Endothelial cell (in vitro differentiated cells): ENCODE measurements around the gene KBTBD13. TPM values are rescaled to one million over a fixed set of nuclear protein-coding genes. Genes with fewer than 3 reads are reported as not detected.
"Not testable (repeated sequence)": the region's sequence is repeated elsewhere in the genome, so short reads cannot be mapped to it uniquely, and the experiment has no call there.

Source experiments
- DNase-seq: peaks from one replicate; pipeline ENCODE4 v3.0.0; 2021; ENCODE audit warnings: low spot score
- H3K27ac Mint-ChIP-seq: one replicate; pipeline ENCODE4 v1.8.0; 2021; ENCODE audit warnings: mixed read lengths, inconsistent platforms; ENCODE audit not compliant: unreplicated experiment
- H3K27me3 Mint-ChIP-seq: one replicate; pipeline ENCODE4 v1.8.0; 2021; ENCODE audit warnings: mild to moderate bottlenecking, moderate library complexity, mixed read lengths, inconsistent platforms; ENCODE audit not compliant: unreplicated experiment
- H3K36me3 Mint-ChIP-seq: one replicate; pipeline ENCODE4 v1.8.0; 2021; ENCODE audit warnings: mild to moderate bottlenecking, low read depth, mixed read lengths, inconsistent platforms; ENCODE audit not compliant: unreplicated experiment
- H3K4me1 Mint-ChIP-seq: one replicate; pipeline ENCODE4 v1.8.0; 2021; ENCODE audit warnings: mild to moderate bottlenecking, mixed read lengths, inconsistent platforms; ENCODE audit not compliant: unreplicated experiment
- H3K4me3 Mint-ChIP-seq: one replicate; pipeline ENCODE4 v1.8.0; 2021; ENCODE audit warnings: mild to moderate bottlenecking, mixed read lengths, inconsistent platforms; ENCODE audit not compliant: unreplicated experiment
- H3K9me3 Mint-ChIP-seq: one replicate; pipeline ENCODE4 v1.8.0; 2021; ENCODE audit warnings: mixed read lengths, inconsistent platforms; ENCODE audit not compliant: unreplicated experiment
- total RNA-seq: library from RNA; stranded (reverse); fragmentation: NEBNext Ultra II Directional; extraction: Animal tissue kit (Norgen Biotek cat#: 25700); gene quantifications from one replicate; pipeline ENCODE4 v1.2.1, GENCODE V29; 2021; ENCODE audit not compliant: unreplicated experiment
- TF ChIP-seq, protein P1 (sequence below): fragments of 200-600 bp; sonication (generic); IDR thresholded peaks from one replicate; pipeline ENCODE4 v1.5.0; 2021; ENCODE audit warnings: antibody characterized with exemption; ENCODE audit not compliant: unreplicated experiment

KBTBD13 gene
- total RNA-seq, 1 donor from 2014 or later = not detected

- Mint-ChIP-seq H3K27ac (no peak overlapping the region), H3K4me3 (no peak overlapping the region), H3K36me3 (no peaks in the 10 kb centered on the region), H3K4me1 (no peaks in the 10 kb centered on the region), H3K27me3 (peaks cover 2% of the 10 kb centered on the region), H3K9me3 (no peaks in the 10 kb centered on the region)
- DNase-seq = no peak
- TF ChIP-seq, protein P1, sequence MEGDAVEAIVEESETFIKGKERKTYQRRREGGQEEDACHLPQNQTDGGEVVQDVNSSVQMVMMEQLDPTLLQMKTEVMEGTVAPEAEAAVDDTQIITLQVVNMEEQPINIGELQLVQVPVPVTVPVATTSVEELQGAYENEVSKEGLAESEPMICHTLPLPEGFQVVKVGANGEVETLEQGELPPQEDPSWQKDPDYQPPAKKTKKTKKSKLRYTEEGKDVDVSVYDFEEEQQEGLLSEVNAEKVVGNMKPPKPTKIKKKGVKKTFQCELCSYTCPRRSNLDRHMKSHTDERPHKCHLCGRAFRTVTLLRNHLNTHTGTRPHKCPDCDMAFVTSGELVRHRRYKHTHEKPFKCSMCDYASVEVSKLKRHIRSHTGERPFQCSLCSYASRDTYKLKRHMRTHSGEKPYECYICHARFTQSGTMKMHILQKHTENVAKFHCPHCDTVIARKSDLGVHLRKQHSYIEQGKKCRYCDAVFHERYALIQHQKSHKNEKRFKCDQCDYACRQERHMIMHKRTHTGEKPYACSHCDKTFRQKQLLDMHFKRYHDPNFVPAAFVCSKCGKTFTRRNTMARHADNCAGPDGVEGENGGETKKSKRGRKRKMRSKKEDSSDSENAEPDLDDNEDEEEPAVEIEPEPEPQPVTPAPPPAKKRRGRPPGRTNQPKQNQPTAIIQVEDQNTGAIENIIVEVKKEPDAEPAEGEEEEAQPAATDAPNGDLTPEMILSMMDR = no peak
These were observed 34.8 kb upstream of the KBTBD13 start for GRCh38 chr15:65041787-65042186.

GRCh38 chr15:65042776-65043327, 33.7 kb upstream of the KBTBD13 start:
- no peaks in the 10 kb centered on the region for H3K9me3 Mint-ChIP-seq
- no peaks in the 10 kb centered on the region for H3K4me1 Mint-ChIP-seq
- TF ChIP-seq, protein P1 = no peak
- H3K36me3 Mint-ChIP-seq = no peaks in the 10 kb centered on the region
- no peak overlapping the region for H3K4me3 Mint-ChIP-seq
- no peak for DNase-seq
- peaks cover 2% of the 10 kb centered on the region for H3K27me3 Mint-ChIP-seq
- H3K27ac Mint-ChIP-seq = no peak overlapping the region

DNA sequence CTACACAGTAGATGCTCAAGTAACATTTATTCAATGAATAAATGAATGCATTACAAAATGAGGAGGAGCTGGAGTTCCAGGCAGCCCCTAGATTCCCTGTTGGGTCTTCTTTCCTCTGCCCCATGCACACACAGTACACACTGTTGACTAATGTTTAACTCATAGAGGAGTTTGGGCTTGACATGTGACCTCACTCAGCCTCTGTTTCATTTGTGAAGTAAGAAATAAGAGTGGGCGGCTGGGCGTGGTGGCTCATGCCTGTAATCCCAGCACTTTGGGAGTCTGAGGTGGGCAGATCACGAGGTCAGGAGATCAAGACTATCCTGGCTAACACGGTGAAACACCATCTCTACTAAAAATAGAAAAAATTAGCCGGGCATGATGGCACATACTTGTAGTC, 32.3 kb upstream of the KBTBD13 start:
- not testable (repeated sequence) for H3K27ac Mint-ChIP-seq, DNase-seq, H3K27me3 Mint-ChIP-seq, H3K4me3 Mint-ChIP-seq, H3K9me3 Mint-ChIP-seq, H3K4me1 Mint-ChIP-seq, H3K36me3 Mint-ChIP-seq

DNA sequence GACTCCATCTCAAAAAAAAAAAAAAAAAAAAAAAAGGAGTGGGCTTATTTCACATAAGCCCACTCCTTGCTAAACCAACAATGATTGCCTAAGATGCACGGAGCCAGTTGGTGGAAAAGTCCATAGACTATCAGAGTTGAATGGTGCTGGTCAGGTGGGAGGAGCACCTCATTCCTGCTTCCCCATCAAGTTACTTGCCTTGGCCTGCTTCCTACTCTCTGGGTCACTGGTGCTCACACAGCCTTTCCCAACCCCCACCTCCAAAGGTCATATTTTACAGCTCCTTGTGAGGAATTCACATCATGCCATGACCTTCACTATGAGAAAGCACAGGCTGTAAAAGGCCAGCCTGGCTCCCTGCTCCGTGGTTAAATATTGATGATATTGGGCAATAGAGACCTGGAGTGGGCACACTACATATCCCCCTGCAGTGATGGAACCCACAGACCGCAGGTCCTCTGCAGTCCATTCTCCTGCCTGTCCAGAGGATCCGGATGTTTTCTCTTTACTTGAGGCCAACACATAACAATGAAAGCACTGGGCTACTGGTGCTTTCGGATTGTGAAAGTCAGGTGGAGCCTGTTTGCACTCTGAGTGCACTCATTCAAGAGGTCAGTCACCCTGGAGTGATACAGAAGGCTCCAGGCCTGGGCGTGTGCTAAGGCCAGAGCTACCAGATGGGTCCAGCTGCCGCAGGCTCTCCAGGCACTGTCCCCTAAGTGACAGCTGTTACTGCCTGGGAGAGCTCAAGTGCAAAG, 31.6 kb upstream of the KBTBD13 start, which contains the start of gene SLC51B:
Gene SLC51B, plus strand, starts transcription at position 664 of the 758 bp plus-strand sequence. CDS start 4,618 bp downstream, outside the sequence.
- peaks cover 3% of the 10 kb centered on the region for H3K4me1 Mint-ChIP-seq
- no peak for DNase-seq
- H3K27me3 Mint-ChIP-seq = peaks cover 4% of the 10 kb centered on the region
- no peak within 1 kb of the TSS for H3K27ac Mint-ChIP-seq
- TF ChIP-seq, protein P1 = no peak
- no peaks in the 10 kb centered on the region for H3K9me3 Mint-ChIP-seq
- H3K36me3 Mint-ChIP-seq = no peaks in the 10 kb centered on the region
- H3K4me3 Mint-ChIP-seq = no peak within 1 kb of the TSS

- Mint-ChIP-seq H3K27ac (no peak overlapping the region), H3K36me3 (no peaks in the 10 kb centered on the region), H3K4me3 (no peak overlapping the region), H3K27me3 (peaks cover 8% of the 10 kb centered on the region), H3K9me3 (no peaks in the 10 kb centered on the region), H3K4me1 (peaks cover 7% of the 10 kb centered on the region)
- DNase-seq = no peak
- TF ChIP-seq, protein P1 = no peak
These were observed 28.3 kb upstream of the KBTBD13 start for GRCh38 chr15:65048241-65048640.
